Ramos (cell line): ENCODE results near the gene PARD3B.

Source experiments
- in situ Hi-C: fragments of 300-500 bp; cut with MboI; formaldehyde crosslinking; loops from one replicate; pipeline ENCODE4 v1.14.3; 2022; ENCODE audit warnings: low sequenced_read_pairs; ENCODE audit not compliant: unreplicated experiment

PARD3B gene

DNA sequence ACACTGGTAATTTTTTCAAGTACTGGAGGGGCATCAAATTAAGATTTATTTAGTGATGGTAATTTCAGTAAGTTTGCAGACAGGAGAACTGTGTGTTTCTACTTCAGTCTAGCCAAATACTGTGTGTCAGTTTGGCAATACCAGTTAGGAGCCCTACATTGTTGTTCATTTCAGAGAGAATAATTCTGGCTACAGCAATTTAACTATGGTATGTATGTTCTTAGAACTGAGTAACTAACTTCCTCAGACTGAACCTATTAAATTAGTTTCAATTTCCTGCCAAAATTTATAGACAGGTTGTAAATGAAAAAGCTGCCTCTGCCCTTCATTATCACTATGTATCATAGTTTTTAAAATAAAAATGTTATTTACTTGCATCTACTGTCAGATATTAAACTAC, 332.4 kb downstream of the PARD3B start:
- in situ Hi-C loops, result no loop called here

- in situ Hi-C loops, result no loop called here
Observed at GRCh38 chr2:204880928-204881327, 335.7 kb downstream of the PARD3B start.

- in situ Hi-C loops, result no loop called here
Observed at GRCh38 chr2:204881655-204882054, 336.4 kb downstream of the PARD3B start.

GRCh38 chr2:204885747-204886146, 340.5 kb downstream of the PARD3B start:
- in situ Hi-C loops, result no loop called here

- in situ Hi-C loops, result no loop called here
Observed at GRCh38 chr2:204886713-204887112, 341.4 kb downstream of the PARD3B start.

DNA sequence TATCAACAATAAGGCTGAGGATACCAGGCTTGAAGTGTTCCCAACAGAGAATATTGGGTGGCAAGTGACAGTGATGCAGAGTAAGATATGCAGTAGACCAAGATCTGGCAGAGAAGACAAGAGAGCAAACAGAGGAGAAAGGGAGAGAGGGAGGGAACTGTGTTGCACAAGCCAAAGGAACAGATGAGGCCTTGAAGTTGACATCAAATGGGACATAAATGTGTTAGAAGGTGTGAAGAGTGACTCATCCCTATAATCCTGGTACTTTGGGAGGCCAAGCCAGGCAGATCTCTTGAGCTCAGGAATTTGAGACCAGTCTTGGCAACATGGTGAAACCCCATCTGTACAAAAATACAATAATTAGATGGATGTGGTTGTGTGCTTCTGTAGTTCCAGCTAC, 342.9 kb downstream of the PARD3B start:
- in situ Hi-C loops, result no loop called here

- in situ Hi-C loops, result no loop called here
Observed at GRCh38 chr2:204890680-204891079, 345.4 kb downstream of the PARD3B start.

- in situ Hi-C loops, result no loop called here
Observed at GRCh38 chr2:204891739-204892138, 346.5 kb downstream of the PARD3B start.

DNA sequence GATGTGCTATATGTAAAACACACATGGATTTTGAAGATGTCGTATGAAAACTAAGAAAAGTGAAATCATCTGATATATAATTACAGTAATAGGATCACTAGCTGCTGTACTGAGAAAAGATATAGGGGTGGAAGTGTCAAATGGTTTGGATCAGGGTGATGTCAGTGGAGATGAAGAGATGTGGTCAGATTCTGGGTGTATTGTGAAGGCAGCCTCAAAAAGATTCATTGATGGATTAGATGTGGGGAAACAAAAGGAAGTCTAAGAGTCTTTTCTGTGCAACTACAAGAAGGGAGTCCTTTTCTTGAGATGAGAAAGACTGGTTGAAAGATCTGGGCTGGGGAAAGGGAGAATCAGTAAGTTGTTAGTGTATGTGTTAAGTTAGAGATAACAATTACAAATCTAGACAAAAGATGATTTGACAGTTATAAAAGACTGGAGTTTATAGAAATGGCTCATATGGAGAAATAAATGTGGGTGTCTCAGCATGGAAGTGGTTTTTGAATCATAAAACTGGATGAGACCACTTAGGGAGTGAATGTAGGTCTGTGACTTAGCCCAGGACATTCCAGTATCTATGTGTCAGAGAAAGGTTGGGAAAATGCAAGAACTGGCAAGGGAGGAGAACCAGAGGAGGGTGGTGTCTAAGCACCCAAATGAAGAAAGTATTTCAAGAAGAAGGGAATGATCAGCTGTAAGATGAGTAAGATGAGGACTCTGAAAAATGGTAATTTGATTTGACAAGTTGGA, 347.4 kb downstream of the PARD3B start:
- in situ Hi-C loops, result no loop called here

- in situ Hi-C loops, result no loop called here
Observed at GRCh38 chr2:204896146-204896545, 350.9 kb downstream of the PARD3B start.

DNA sequence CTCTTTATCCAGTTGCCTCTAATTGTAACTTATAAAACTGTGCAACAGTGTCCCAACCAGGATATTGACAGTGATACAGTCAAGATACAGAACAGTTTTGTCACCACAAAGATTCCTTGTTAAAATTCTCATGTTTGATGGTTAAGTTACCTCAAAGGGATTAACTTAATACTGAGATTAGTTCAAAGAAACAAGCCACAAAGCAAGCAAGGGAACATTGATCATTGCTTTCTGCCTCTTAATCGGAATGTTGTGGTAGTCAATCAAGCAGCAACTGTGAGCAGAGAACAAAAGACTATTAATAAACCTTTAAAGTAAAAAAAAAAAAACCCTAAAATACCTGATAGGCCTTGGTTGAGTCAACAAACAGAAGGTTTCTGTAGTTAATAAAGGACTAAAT, 352.3 kb downstream of the PARD3B start:
- in situ Hi-C loops, result no loop called here

GRCh38 chr2:204898928-204899640, 353.8 kb downstream of the PARD3B start:
- in situ Hi-C loops, result no loop called here

DNA sequence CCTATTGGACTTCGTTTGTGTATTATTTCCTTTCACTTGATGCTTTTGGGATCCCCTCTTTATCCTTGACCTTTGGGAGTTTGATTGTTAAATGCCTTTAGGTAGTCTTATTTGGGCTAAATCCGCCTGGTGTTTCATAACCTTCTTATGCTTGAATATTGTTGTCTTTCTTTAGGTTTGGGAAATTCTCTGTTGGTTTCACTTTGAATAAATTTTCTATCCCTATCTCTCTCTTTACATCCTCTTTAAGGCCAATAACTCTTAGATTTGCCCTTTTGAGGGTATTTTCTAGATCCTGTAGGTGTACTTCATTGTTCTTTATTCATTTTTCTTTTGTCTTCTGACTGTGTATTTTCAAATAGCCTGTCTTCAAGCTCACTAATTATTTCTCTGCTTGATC, 354.7 kb downstream of the PARD3B start:
- in situ Hi-C loops, result no loop called here

DNA sequence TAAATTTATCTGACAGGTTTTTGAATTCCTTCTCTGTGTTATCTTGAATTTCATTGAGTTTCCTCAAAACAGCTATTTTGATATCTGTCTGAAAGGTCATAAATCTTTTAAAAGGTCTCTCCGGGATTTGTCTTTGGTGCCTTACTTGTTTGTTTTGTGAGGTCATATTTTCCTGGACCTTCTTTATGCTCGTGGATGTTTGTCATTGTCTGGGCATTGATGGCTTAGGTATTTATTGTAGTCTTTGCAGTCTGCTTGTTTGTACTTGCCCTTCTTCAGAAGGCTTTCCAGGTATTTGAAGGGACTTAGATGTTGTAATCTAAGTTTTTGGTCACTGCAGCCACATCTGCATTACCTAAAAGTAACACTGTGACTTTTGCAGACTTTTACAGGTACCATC, 355.2 kb downstream of the PARD3B start:
- in situ Hi-C loops, result no loop called here

DNA sequence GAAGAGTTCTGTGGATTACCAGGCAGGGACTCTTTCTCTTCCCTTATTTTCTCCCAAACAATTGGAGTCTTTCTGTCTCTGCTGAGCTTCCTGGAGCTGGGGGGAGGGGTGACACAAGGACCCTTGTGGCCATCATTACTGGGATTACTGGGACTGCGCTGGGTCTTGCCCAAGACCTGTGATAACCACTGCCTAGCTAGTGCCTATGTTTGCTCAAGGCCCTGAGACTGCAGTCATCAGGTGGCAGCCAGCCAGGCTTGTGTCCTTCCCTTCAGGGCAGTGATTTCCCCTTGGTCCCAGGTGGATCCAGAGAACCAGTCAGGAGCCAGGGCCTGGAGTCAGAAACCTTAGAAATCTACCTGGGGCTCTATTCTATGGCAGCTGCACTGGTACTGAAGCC, 355.6 kb downstream of the PARD3B start:
- in situ Hi-C loops, result no loop called here

GRCh38 chr2:204901591-204901990, 356.3 kb downstream of the PARD3B start:
- in situ Hi-C loops, result no loop called here

DNA sequence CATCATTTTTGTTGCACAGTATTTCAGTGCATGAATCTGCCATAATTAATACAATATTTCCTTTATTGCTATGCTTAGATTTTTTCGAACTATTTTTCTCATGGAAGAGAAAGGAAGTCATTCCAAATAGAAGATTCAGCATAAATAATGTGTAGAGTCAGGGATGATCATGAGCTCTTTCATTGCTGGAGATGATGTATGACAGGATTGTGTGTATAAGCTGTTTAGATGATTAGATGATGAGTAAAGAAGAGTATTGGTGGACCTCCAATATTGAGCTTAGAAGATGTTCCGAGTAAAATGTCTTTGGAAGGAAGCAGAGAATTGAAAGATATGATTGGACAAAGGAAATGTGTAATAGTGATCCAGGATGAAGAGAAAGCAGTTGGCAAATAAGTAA, 364.5 kb downstream of the PARD3B start:
- in situ Hi-C loops, result no loop called here

DNA sequence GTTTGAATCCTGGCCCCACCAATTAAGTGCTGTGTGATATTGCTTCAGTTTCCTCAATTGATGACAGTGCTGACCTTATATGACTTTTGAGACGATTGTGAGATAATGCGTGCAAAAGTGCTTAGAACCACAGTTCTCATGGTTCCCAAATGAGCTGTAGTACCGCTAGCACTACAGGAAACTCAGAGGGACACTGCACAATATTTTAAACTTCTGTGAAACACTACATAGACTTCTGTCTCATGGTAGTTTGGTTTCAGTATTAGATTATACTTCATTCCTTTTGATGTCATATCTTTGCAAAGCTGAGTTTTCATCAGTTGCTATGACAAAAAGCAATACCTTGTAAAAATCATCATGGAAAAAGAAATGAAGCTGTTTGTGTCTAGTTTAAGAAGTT, 368.0 kb downstream of the PARD3B start:
- in situ Hi-C loops, result no loop called here

- in situ Hi-C loops, result no loop called here
Observed at GRCh38 chr2:204913854-204914464, 368.7 kb downstream of the PARD3B start.

GRCh38 chr2:204914708-204915107, 369.4 kb downstream of the PARD3B start:
- in situ Hi-C loops, result no loop called here

DNA sequence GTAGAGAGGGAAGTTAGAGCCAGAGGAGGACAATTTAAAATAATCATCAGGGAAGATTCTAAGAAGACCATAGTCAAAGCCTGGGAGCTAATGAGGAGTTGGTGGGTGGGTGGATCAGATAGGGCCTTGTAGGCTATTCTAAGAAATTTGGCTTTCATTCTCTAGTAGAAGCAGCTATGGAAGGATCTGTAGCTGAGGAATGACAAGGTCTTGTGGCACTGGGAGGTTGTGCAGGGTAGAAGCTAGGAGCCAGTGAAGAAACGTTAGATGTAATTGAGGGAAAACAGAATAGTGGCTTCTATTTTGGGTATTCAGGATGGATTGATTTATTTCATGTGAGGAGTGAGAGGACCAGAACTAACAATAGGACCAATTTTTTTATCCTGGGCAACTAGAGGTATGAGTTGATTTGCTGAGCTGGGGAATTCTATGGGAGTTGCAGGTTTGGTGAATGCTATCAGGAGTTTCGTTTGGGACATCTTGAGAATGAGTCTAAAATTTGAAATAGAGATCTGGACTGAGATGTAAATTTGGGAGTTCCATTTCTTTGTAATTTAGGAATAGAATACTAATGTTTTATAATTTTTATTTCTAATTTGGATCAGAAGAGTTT, 371.9 kb downstream of the PARD3B start:
- in situ Hi-C loops, result no loop called here
